ENCODE results near the gene CDH16.

Gene CDH16

GRCh38 chr16:66911801-66912200 is 6.9 kb downstream of the CDH16 start:
- Histone ChIP-seq H3K27me3 (no peaks in the 10 kb centered on the region), H3K36me3 (no peaks in the 10 kb centered on the region), H3K9me3 (no peaks in the 10 kb centered on the region), H3K4me1 (no peaks in the 10 kb centered on the region), H3K4me3 (ENCODE audit: low read depth, low read length) (no peak overlapping the region)
- no peak for DNase-seq
- TF ChIP-seq, protein P1, sequence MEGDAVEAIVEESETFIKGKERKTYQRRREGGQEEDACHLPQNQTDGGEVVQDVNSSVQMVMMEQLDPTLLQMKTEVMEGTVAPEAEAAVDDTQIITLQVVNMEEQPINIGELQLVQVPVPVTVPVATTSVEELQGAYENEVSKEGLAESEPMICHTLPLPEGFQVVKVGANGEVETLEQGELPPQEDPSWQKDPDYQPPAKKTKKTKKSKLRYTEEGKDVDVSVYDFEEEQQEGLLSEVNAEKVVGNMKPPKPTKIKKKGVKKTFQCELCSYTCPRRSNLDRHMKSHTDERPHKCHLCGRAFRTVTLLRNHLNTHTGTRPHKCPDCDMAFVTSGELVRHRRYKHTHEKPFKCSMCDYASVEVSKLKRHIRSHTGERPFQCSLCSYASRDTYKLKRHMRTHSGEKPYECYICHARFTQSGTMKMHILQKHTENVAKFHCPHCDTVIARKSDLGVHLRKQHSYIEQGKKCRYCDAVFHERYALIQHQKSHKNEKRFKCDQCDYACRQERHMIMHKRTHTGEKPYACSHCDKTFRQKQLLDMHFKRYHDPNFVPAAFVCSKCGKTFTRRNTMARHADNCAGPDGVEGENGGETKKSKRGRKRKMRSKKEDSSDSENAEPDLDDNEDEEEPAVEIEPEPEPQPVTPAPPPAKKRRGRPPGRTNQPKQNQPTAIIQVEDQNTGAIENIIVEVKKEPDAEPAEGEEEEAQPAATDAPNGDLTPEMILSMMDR (IDR thresholded peaks at IDR 0.05; ENCODE audit: low read depth, low read length), result no peak

DNA sequence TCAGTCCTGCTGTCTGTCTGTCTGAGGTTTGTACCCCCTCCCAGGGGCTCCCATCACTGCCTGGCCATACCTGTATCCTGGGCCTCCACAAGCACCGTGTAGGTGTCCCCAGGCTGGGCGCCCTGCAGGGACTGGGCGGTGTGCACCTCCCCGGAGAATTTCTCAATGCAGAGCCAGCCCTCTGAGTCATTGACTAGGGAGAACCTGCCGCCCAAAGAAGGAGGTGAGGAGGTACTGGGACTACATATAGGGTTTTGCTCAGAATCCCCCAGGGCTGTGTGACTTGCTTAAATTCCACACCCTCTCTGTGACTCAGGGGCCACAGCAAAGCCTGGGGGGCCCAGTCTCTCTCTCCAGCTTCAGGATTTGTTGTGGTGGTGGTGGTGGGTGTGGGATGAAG is 7.6 kb downstream of the CDH16 start:
- no peaks in the 10 kb centered on the region for H3K4me1 ChIP-seq
- no peaks in the 10 kb centered on the region for H3K27me3 ChIP-seq
- H3K36me3 ChIP-seq, result no peaks in the 10 kb centered on the region
- TF ChIP-seq, protein P1 (IDR thresholded peaks at IDR 0.05; ENCODE audit: low read depth, low read length), result no peak
- no peaks in the 10 kb centered on the region for H3K9me3 ChIP-seq
- H3K4me3 ChIP-seq (ENCODE audit: low read depth, low read length), result no peak overlapping the region
- no peak for DNase-seq

- Histone ChIP-seq H3K27me3 (no peaks in the 10 kb centered on the region), H3K36me3 (no peaks in the 10 kb centered on the region), H3K9me3 (no peaks in the 10 kb centered on the region), H3K4me1 (peaks cover 4% of the 10 kb centered on the region), H3K4me3 (ENCODE audit: low read depth, low read length) (no peak overlapping the region)
- TF ChIP-seq, protein P1 (IDR thresholded peaks at IDR 0.05; ENCODE audit: low read depth, low read length), result no peak
- no peak for DNase-seq
Observed at GRCh38 chr16:66910175-66910940, 8.3 kb downstream of the CDH16 start.

- TF ChIP-seq, protein P1 (IDR thresholded peaks at IDR 0.05; ENCODE audit: low read depth, low read length), result no peak
- Histone ChIP-seq H3K27me3 (no peaks in the 10 kb centered on the region), H3K4me1 (peaks cover 4% of the 10 kb centered on the region), H3K9me3 (no peaks in the 10 kb centered on the region), H3K36me3 (no peaks in the 10 kb centered on the region), H3K4me3 (ENCODE audit: low read depth, low read length) (no peak overlapping the region)
- DNase-seq, result no peak
Observed at GRCh38 chr16:66908762-66909559, 9.7 kb downstream of the CDH16 start.

DNA sequence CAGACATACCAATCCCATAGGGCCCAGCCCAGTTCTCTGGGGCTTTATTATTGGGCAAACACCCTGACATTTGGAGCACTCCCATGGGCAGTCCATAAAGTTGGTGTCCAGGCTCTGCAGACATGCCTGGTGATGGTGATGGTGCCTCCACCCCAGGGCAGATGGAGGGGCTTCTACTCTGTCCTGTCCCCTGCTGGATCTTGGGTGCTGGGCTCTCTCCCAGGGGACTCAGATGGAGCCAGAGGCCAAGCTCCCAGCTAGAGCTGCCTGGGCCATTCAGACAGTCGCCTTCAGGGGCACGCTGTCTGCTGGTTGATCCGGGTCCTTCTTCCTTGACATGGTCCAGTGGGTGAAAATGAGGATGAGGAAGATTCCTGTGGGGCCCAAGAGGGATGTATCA is 10.6 kb downstream of the CDH16 start:
- TF ChIP-seq, protein P1 (IDR thresholded peaks at IDR 0.05; ENCODE audit: low read depth, low read length), result no peak
- DNase-seq, result no peak
- Histone ChIP-seq H3K4me1 (peaks cover 4% of the 10 kb centered on the region), H3K27me3 (no peaks in the 10 kb centered on the region), H3K4me3 (ENCODE audit: low read depth, low read length) (no peak overlapping the region), H3K9me3 (no peaks in the 10 kb centered on the region), H3K36me3 (no peaks in the 10 kb centered on the region)
